ENCODE measurements around the gene OR8B3. TPM values are rescaled to one million over a fixed set of nuclear protein-coding genes. Genes with fewer than 3 reads are reported as not detected.

Gene OR8B3, protein sequence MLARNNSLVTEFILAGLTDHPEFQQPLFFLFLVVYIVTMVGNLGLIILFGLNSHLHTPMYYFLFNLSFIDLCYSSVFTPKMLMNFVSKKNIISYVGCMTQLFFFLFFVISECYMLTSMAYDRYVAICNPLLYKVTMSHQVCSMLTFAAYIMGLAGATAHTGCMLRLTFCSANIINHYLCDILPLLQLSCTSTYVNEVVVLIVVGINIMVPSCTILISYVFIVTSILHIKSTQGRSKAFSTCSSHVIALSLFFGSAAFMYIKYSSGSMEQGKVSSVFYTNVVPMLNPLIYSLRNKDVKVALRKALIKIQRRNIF
- not detected for polyA plus RNA-seq (2013, experiment 1 of 2)
- polyA plus RNA-seq (2013, experiment 2 of 2) = not detected

DNA sequence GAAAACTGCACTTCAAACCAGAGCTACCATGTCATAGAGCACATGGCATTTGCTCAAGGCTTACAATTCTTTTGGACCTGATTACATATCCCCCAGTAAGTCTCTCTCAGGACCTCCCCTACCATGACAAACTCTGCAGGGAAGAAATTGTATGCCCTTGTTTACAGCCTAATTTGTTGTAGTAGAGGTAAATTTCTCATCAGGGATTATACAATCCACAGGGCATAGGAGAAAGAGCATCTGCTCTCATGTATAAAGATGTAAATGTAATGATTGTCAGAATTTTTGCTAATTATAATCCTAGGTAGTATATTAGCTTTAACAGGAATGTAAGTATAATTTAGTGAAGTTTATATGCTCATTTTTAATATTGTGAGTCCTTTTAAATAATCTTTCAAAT is at the start of gene OR8B3:
TSS of gene OR8B3 (minus strand) at position 101 of the 400 bp plus-strand sequence. CDS start 1,673 bp downstream, outside the sequence.
- no peak within 1 kb of the TSS for H3K4me3 ChIP-seq (ENCODE audit: low read length)
- no peaks in the 10 kb centered on the region for H3K36me3 ChIP-seq (ENCODE audit: insufficient read depth, low read length)
- no peaks in the 10 kb centered on the region for H3K27me3 ChIP-seq (ENCODE audit: insufficient read depth, low read length)
- 0 out of 2 replicates have a peak, but pooled peaks cover under 1% of the 10 kb centered on the region for H3K9me3 ChIP-seq (ENCODE audit: insufficient read depth, low read depth, low read length)
- H3K27ac ChIP-seq (ENCODE audit: low read depth, low read length) = no peak within 1 kb of the TSS
- no peak within 1 kb of the TSS for H3K9ac ChIP-seq (ENCODE audit: low read depth, low read length)
- no peaks in the 10 kb centered on the region for H3K4me1 ChIP-seq (ENCODE audit: insufficient read depth, low read length)

- Histone ChIP-seq H3K9ac (ENCODE audit: low read depth, low read length) (no peak overlapping the region), H3K4me3 (ENCODE audit: low read length) (no peak overlapping the region), H3K36me3 (ENCODE audit: insufficient read depth, low read length) (no peaks in the 10 kb centered on the region), H3K4me1 (ENCODE audit: insufficient read depth, low read length) (no peaks in the 10 kb centered on the region), H3K27ac (ENCODE audit: low read depth, low read length) (no peak overlapping the region), H3K9me3 (ENCODE audit: insufficient read depth, low read depth, low read length) (no peaks in the 10 kb centered on the region), H3K27me3 (ENCODE audit: insufficient read depth, low read length) (no peaks in the 10 kb centered on the region)
- 89% methylated on average over 1 of the region's 1 CpG for WGBS
Measured at GRCh38 chr11:124446916-124447315, 48.1 kb upstream of the OR8B3 start.

- no peak within 1 kb of the TSS for H3K27ac ChIP-seq (ENCODE audit: low read depth, low read length)
- no peaks in the 10 kb centered on the region for H3K9me3 ChIP-seq (ENCODE audit: insufficient read depth, low read depth, low read length)
- 95% methylated on average over 1 of the region's 1 CpG for WGBS
- H3K9ac ChIP-seq (ENCODE audit: low read depth, low read length) = no peak within 1 kb of the TSS
- H3K4me3 ChIP-seq (ENCODE audit: low read length) = no peak within 1 kb of the TSS
- no peaks in the 10 kb centered on the region for H3K4me1 ChIP-seq (ENCODE audit: insufficient read depth, low read length)
- H3K36me3 ChIP-seq (ENCODE audit: insufficient read depth, low read length) = no peaks in the 10 kb centered on the region
- H3K27me3 ChIP-seq (ENCODE audit: insufficient read depth, low read length) = no peaks in the 10 kb centered on the region
Measured at GRCh38 chr11:124445646-124446150, 46.9 kb upstream of the OR8B3 start, which contains the start of gene OR8B8. Gene OR8B8, minus strand, starts transcription at chr11:124445696. Its CDS starts 4,611 bp downstream, at chr11:124441085.

GRCh38 chr11:124442847-124443246 is 44.0 kb upstream of the OR8B3 start:
- Histone ChIP-seq H3K4me1 (ENCODE audit: insufficient read depth, low read length) (no peaks in the 10 kb centered on the region), H3K4me3 (ENCODE audit: low read length) (no peak overlapping the region), H3K9ac (ENCODE audit: low read depth, low read length) (no peak overlapping the region), H3K27ac (ENCODE audit: low read depth, low read length) (no peak overlapping the region), H3K36me3 (ENCODE audit: insufficient read depth, low read length) (no peaks in the 10 kb centered on the region), H3K9me3 (ENCODE audit: insufficient read depth, low read depth, low read length) (no peaks in the 10 kb centered on the region), H3K27me3 (ENCODE audit: insufficient read depth, low read length) (no peaks in the 10 kb centered on the region)
- 94% methylated on average over 2 of the region's 2 CpGs for WGBS

DNA sequence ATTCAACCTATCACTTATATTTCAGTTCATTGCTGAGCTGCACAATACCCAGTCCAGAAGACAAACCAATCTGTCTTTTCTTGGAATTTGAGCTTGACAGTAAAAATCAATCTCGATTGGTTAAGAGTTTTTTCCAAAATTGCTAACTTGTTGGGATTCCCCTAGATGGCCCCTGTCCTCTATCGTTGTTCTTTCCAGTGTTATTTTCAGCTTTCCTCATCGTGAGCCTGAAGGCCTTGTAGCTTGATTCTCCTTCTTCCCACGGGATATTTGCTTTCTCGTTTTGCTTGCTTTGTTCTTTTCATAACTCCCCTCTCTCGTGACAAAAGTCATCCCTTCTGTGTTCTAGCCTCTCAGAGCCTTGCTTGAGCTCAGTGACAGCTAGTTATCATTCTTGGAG is 43.6 kb upstream of the OR8B3 start:
- Histone ChIP-seq H3K36me3 (ENCODE audit: insufficient read depth, low read length) (no peaks in the 10 kb centered on the region), H3K9me3 (ENCODE audit: insufficient read depth, low read depth, low read length) (no peaks in the 10 kb centered on the region), H3K27me3 (ENCODE audit: insufficient read depth, low read length) (no peaks in the 10 kb centered on the region), H3K4me3 (ENCODE audit: low read length) (no peak overlapping the region), H3K9ac (ENCODE audit: low read depth, low read length) (no peak overlapping the region), H3K27ac (ENCODE audit: low read depth, low read length) (no peak overlapping the region), H3K4me1 (ENCODE audit: insufficient read depth, low read length) (no peaks in the 10 kb centered on the region)
- 86% methylated on average over 6 of the region's 6 CpGs for WGBS

GRCh38 chr11:124441519-124441918 is 42.7 kb upstream of the OR8B3 start:
- 97% methylated on average over 7 of the region's 7 CpGs for WGBS
- Histone ChIP-seq H3K27ac (ENCODE audit: low read depth, low read length) (no peak overlapping the region), H3K27me3 (ENCODE audit: insufficient read depth, low read length) (no peaks in the 10 kb centered on the region), H3K4me3 (ENCODE audit: low read length) (no peak overlapping the region), H3K36me3 (ENCODE audit: insufficient read depth, low read length) (no peaks in the 10 kb centered on the region), H3K4me1 (ENCODE audit: insufficient read depth, low read length) (no peaks in the 10 kb centered on the region), H3K9ac (ENCODE audit: low read depth, low read length) (no peak overlapping the region), H3K9me3 (ENCODE audit: insufficient read depth, low read depth, low read length) (no peaks in the 10 kb centered on the region)

DNA sequence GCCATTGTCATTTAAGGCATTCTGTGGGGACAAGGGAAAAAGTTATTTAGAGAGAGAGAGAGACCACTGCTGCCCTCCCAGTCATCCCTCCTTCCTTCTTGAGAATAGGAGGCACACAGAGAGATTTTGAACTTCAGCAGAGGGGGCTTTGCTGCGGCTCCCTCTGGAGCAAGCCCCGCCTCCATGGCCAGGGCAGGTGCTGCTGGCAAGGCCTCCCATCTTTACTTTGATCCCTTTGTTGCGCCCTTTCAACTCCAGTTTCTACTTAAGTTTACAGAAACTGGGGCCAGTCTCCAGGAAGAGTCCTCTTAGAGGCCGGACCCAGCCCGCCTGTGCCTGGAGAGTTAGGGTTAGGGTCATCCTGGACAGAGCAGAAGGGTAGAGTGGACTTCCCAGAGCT is 42.3 kb upstream of the OR8B3 start:
- no peak overlapping the region for H3K27ac ChIP-seq (ENCODE audit: low read depth, low read length)
- H3K9me3 ChIP-seq (ENCODE audit: insufficient read depth, low read depth, low read length) = no peaks in the 10 kb centered on the region
- no peak overlapping the region for H3K9ac ChIP-seq (ENCODE audit: low read depth, low read length)
- no peaks in the 10 kb centered on the region for H3K36me3 ChIP-seq (ENCODE audit: insufficient read depth, low read length)
- WGBS = 89% methylated on average over 5 of the region's 5 CpGs
- H3K4me3 ChIP-seq (ENCODE audit: low read length) = no peak overlapping the region
- H3K4me1 ChIP-seq (ENCODE audit: insufficient read depth, low read length) = no peaks in the 10 kb centered on the region
- no peaks in the 10 kb centered on the region for H3K27me3 ChIP-seq (ENCODE audit: insufficient read depth, low read length)

GRCh38 chr11:124440608-124441007 is 41.8 kb upstream of the OR8B3 start:
- WGBS = 94% methylated on average over 4 of the region's 4 CpGs
- Histone ChIP-seq H3K4me3 (ENCODE audit: low read length) (no peak overlapping the region), H3K9me3 (ENCODE audit: insufficient read depth, low read depth, low read length) (no peaks in the 10 kb centered on the region), H3K4me1 (ENCODE audit: insufficient read depth, low read length) (no peaks in the 10 kb centered on the region), H3K27me3 (ENCODE audit: insufficient read depth, low read length) (no peaks in the 10 kb centered on the region), H3K9ac (ENCODE audit: low read depth, low read length) (no peak overlapping the region), H3K27ac (ENCODE audit: low read depth, low read length) (no peak overlapping the region), H3K36me3 (ENCODE audit: insufficient read depth, low read length) (no peaks in the 10 kb centered on the region)

GRCh38 chr11:124434699-124435098 is 35.9 kb upstream of the OR8B3 start:
- WGBS = 90% methylated on average over 2 of the region's 2 CpGs
- H3K36me3 ChIP-seq (ENCODE audit: insufficient read depth, low read length) = no peaks in the 10 kb centered on the region

GRCh38 chr11:124429599-124429998 is 30.8 kb upstream of the OR8B3 start:
- no peak overlapping the region for H3K27ac ChIP-seq (ENCODE audit: low read depth, low read length)
- no peaks in the 10 kb centered on the region for H3K27me3 ChIP-seq (ENCODE audit: insufficient read depth, low read length)
- H3K9me3 ChIP-seq (ENCODE audit: insufficient read depth, low read depth, low read length) = peaks cover 3% of the 10 kb centered on the region; the same call in 1 of the 2 replicates
- H3K4me1 ChIP-seq (ENCODE audit: insufficient read depth, low read length) = no peaks in the 10 kb centered on the region
- H3K9ac ChIP-seq (ENCODE audit: low read depth, low read length) = no peak overlapping the region
- H3K4me3 ChIP-seq (ENCODE audit: low read length) = no peak overlapping the region
- no peaks in the 10 kb centered on the region for H3K36me3 ChIP-seq (ENCODE audit: insufficient read depth, low read length)
- WGBS = 98% methylated on average over 1 of the region's 2 CpGs

More at GRCh38 chr11:124434699-124435098, 35.9 kb upstream of the OR8B3 start:
- Histone ChIP-seq H3K9ac (ENCODE audit: low read depth, low read length) (no peak overlapping the region), H3K27ac (ENCODE audit: low read depth, low read length) (no peak overlapping the region), H3K9me3 (ENCODE audit: insufficient read depth, low read depth, low read length) (peaks cover 3% of the 10 kb centered on the region; the same call in 1 of the 2 replicates), H3K27me3 (ENCODE audit: insufficient read depth, low read length) (no peaks in the 10 kb centered on the region), H3K4me3 (ENCODE audit: low read length) (no peak overlapping the region), H3K4me1 (ENCODE audit: insufficient read depth, low read length) (no peaks in the 10 kb centered on the region)

- no peak within 1 kb of the TSS for H3K4me3 ChIP-seq (ENCODE audit: low read length)
- H3K36me3 ChIP-seq (ENCODE audit: insufficient read depth, low read length) = no peaks in the 10 kb centered on the region
- no peaks in the 10 kb centered on the region for H3K27me3 ChIP-seq (ENCODE audit: insufficient read depth, low read length)
- H3K9ac ChIP-seq (ENCODE audit: low read depth, low read length) = no peak within 1 kb of the TSS
- no peaks in the 10 kb centered on the region for H3K9me3 ChIP-seq (ENCODE audit: insufficient read depth, low read depth, low read length)
- H3K4me1 ChIP-seq (ENCODE audit: insufficient read depth, low read length) = no peaks in the 10 kb centered on the region
- H3K27ac ChIP-seq (ENCODE audit: low read depth, low read length) = no peak within 1 kb of the TSS
- WGBS = 98% methylated on average over 2 of the region's 2 CpGs
Measured at GRCh38 chr11:124424384-124424921, 25.6 kb upstream of the OR8B3 start, which contains the start of gene OR8B4. Gene OR8B4, minus strand, starts transcription at chr11:124424871. Its CDS starts 0 bp downstream, at chr11:124424871.

All from HUES64 (cell line).